ENCODE measurements around the gene PCSK7.

The PCSK7 gene

GRCh38 chr11:117180020-117180419, 51.9 kb downstream of the PCSK7 start:
- DNase-seq = no peak

DNA sequence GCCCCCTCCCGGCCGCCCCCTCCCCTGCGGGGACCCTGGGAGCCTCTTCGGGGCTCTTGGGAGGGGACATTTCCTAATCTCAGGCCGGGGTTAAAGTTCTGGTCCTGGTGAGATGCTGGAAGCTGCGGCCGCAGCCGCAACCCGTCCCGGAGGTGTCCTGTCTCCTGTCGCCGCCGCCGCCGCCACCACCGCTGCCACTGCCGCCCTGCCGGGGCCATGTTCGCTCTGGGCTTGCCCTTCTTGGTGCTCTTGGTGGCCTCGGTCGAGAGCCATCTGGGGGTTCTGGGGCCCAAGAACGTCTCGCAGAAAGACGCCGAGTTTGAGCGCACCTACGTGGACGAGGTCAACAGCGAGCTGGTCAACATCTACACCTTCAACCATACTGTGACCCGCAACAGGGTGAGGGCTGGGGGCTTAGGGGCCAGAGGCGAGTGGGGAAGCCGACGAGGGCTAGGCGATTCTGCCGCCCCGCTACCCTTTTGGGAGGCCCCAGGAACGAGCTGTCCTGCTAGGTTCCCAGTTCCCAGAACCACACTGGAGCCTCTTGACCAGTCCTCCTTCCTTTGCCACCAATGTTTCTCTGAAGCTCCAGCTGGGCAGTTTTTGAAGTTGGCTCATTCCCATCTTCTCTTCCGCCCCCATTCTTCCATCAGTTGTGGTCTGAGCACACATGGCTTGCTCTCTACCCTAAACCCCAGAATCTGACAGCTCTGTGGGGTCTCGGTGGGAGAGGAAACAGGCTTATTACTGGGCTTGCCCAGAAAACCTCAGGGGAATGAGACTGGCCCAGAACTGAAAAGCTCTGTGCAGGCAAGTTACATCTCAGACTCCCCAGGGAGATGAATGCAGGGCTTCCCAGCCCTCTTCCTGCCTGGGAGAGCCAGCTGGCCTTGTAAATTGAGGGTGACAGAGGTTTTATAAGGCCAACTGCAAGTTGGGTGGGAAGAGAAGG, 52.5 kb downstream of the PCSK7 start:
- DNase-seq = no peak

DNA sequence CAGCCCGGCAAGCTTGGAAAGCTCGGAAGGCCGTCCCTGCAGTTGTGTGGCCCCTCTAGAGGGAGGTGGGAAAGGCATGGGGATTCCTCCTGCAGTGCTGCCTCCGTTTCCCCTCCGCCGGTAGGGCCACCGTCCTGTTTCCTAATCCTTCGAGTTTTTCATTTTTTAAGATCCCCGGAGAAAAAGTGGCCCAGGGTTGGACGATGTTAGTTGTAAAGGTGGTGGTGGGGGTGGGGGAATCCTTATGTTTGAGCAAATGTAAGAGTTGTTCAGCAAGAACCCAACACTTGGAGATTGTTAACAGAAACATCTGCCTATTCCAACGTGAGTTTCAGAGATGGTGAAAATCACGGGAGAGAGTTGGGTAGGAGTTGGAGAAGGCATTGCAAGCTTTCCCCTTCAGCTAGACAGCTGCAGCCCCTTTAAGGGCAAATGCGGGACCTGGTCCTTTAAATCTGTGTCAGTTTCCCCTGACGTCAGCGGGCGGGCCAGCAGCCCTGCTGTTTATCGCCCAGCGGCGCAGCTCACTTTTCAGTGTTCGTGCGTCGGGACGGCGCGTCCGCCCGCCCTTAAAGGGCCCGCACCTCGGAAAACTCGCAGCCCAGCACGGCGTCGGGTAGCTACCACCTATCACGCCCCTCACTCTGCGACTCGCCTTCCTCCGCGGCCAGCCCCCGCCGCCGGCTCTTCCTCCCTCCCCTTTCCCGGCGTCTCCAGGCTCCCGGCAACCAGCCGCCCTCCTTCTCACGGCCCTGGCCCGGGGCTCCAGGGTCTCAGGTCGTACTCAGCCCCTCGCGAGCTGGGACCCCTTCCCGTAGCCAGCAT, 53.5 kb downstream of the PCSK7 start, which contains the start of gene SIDT2:
Gene SIDT2, plus strand, starts transcription at position 534 of the 825 bp plus-strand sequence. CDS start 521 bp downstream, outside the sequence.
- DNase-seq = peak; percentile 70

- no peak for DNase-seq
Measured at GRCh38 chr11:117177534-117178209, 54.2 kb downstream of the PCSK7 start.

DNA sequence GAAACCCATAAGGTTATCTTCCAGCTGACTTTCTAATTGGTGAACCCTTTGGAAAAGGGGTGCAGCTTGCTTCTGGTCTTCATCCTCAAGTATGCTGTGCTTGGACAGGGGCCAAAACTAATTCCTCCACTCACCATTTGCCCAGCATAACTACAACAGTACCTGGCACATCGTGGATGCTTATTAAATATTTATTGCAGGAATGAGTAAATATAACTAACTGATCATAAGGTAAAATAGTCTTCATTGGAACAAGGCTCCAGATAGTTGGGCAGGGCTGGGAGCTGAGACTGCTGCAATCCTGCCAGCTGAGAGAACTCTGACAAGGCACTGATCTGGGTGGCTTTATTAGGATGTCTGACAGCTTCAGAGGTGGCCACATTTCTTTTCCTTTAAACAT, 55.7 kb downstream of the PCSK7 start:
- no peak for DNase-seq

DNA sequence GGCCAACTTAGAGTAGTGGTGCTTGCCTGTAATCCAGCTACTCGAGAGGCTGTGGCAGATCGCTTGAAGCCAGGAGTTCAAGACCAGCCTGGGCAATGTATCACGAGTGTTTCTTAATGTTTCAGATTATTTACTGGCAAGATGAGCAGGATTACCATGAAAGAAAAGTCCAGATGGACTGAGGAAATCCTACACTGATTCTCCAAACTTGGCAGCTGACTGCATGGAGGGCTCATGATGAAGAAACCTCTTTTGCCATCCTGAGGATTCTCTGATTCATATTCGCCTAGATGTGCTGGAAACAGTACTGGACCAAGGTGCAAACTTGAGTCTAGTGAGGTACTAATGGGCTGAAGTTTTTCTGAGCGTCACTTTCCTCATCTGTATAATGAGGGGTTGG, 56.1 kb downstream of the PCSK7 start:
- no peak for DNase-seq

- DNase-seq = no peak
Measured at GRCh38 chr11:117175104-117175503, 56.8 kb downstream of the PCSK7 start.

GRCh38 chr11:117172724-117173421, 59.0 kb downstream of the PCSK7 start:
- DNase-seq = no peak

DNA sequence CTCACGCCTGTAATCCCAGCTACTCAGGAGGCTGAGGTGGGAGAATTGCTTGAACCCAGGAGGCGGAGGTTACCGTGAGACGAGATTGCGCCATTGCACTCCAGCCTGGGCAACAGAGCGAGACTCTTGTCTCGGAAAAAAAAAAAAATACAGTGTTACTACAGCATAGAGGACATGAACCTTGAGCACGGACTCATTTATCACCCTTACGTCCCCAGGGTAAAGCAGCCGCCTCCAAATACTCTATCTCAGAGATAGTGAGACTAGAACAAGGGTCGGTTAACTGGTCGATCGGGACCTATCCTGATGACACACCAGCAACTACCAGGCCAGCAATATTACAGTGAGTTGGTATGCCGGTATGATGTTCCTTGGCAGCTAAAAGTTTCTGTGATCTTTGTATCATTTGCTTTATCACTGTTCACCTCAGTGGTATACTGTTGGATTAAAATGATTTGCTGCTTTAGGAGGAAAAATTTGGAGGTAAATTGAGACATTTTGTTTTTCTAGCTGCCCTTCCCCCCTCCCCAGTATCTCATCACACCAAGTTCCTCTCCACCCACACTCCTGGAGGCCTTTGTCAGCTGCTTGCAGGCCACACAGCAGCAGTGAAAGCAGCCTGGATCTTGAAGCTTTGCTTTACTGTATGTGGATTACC, 60.3 kb downstream of the PCSK7 start:
- DNase-seq = no peak

- DNase-seq = no peak
Measured at GRCh38 chr11:117171007-117171403, 60.9 kb downstream of the PCSK7 start.

GRCh38 chr11:117170210-117170609, 61.7 kb downstream of the PCSK7 start:
- DNase-seq = no peak

- DNase-seq = no peak
Measured at GRCh38 chr11:117169736-117170135, 62.1 kb downstream of the PCSK7 start.

- no peak for DNase-seq
Measured at GRCh38 chr11:117166491-117166890, 65.4 kb downstream of the PCSK7 start.

DNA sequence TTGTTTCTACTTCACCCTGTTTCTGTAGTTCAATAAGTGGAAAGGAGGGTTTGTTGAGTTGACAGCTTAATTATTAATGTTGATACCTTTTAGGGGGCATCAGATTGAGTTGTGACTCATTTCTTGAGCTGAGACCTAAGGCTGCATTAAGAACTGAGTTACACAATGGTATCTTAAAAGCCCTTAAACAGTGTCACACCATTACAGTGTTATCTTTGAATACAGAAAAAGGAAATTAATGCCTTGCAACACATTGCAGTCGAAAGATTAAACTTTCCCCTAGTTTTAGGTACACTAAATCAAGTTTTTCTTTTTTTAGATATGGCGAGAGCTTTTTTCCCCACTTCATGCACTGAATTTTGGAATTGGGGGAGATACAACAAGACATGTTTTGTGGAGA, 71.0 kb downstream of the PCSK7 start:
- no peak for DNase-seq

GRCh38 chr11:117159892-117160291, 72.0 kb downstream of the PCSK7 start:
- no peak for DNase-seq

GRCh38 chr11:117157507-117157906, 74.4 kb downstream of the PCSK7 start:
- no peak for DNase-seq

DNA sequence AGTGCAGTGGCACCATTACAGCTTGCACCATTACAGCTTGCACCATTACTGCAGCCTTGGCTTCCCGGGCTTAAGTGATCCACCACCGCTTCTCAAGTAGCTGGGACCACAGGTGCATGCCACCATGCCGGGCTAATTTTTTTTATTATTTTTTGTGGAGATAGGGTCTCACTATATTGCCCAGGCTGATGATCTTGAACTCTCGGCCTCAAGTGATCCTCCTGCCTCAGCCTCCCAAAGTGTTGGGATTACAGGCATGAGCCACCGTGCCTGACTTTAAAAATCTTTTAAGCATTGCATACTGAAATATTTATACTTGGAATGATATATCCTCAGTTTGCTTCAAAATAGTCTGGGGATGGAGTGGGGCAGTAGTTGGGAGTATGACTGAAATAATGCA, 77.4 kb downstream of the PCSK7 start:
- no peak for DNase-seq

All from kidney glomerular epithelial cell (primary cell).